GM23338 (cell line): ENCODE measurements around the gene ARHGAP9.

Experiments
- CREB1 ChIP-seq: fragments of 250-450 bp; sonication (Bioruptor Pico); IDR thresholded peaks from 2 replicates; pipeline ENCODE4 v1.5.0; 2020; ENCODE audit warnings: low read depth, mild to moderate bottlenecking, moderate library complexity
- EZH2 ChIP-seq: fragments of 200-600 bp; sonication (generic); IDR thresholded peaks from one replicate; pipeline ENCODE4 v1.8.0; 2017; ENCODE audit warnings: antibody characterized with exemption, mild to moderate bottlenecking, low read depth; ENCODE audit not compliant: unreplicated experiment
- JUNB ChIP-seq: IDR thresholded peaks from one replicate; pipeline ENCODE4 v1.6.1; 2016; ENCODE audit warnings: antibody characterized with exemption; ENCODE audit not compliant: unreplicated experiment
- NANOG ChIP-seq: IDR thresholded peaks from 2 replicates; pipeline ENCODE4 v1.6.1; 2016; ENCODE audit warnings: antibody characterized with exemption, borderline replicate concordance
- POLR2AphosphoS5 ChIP-seq: IDR thresholded peaks from 2 replicates; pipeline ENCODE4 v1.6.1; 2016; ENCODE audit warnings: antibody characterized with exemption, low read depth
- TF ChIP-seq, protein P1 (sequence below), 2 experiments: fragments of 200-600 bp in 1 of 2; sonication (generic) in 1 of 2; conservative IDR thresholded peaks; 2 replicates each; pipeline versions ENCODE4 v1.5.1 to v1.6.1; 2016 to 2017; ENCODE audit warnings: antibody characterized with exemption in 2 of 2, low read depth in 2 of 2, mild to moderate bottlenecking in 2 of 2, moderate library complexity in 1 of 2

DNA sequence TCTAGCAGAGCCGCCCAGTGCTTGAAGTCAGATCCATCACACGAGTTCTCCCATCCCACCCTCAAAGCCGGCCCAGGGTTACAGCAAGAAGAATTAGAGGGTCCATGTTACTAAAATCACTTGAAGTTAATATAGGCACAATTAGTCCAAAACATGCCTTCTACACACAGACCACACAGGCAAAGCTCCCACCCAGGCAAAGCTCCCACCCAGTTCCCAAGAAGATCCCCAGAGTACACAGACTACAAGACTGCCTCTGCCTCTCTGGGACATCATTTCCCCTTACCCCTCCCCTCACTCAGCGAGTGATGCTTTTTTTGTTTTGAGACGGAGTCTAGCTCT, 16.8 kb downstream of the ARHGAP9 start:
- TF ChIP-seq, protein P1, sequence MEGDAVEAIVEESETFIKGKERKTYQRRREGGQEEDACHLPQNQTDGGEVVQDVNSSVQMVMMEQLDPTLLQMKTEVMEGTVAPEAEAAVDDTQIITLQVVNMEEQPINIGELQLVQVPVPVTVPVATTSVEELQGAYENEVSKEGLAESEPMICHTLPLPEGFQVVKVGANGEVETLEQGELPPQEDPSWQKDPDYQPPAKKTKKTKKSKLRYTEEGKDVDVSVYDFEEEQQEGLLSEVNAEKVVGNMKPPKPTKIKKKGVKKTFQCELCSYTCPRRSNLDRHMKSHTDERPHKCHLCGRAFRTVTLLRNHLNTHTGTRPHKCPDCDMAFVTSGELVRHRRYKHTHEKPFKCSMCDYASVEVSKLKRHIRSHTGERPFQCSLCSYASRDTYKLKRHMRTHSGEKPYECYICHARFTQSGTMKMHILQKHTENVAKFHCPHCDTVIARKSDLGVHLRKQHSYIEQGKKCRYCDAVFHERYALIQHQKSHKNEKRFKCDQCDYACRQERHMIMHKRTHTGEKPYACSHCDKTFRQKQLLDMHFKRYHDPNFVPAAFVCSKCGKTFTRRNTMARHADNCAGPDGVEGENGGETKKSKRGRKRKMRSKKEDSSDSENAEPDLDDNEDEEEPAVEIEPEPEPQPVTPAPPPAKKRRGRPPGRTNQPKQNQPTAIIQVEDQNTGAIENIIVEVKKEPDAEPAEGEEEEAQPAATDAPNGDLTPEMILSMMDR (conservative IDR thresholded peaks at IDR 0.05; ENCODE audit: low read depth in 2 of 2): no peak
- no peak for TF ChIP-seq EZH2
- no peak for TF ChIP-seq CREB1
- TF ChIP-seq POLR2AphosphoS5: no peak
- no peak for TF ChIP-seq JUNB
- no peak for TF ChIP-seq NANOG
